CD14-positive monocyte (primary cell): Measurements from ENCODE around the gene CA10. TPM values are rescaled to one million over a fixed set of nuclear protein-coding genes. Genes with fewer than 3 reads are reported as not detected.

ENCODE experiments used
- DNase-seq, 3 donors: peaks; one replicate each; pipeline ENCODE4 v3.0.0-alpha.2; 2011 to 2022
- H2AFZ ChIP-seq: 2 replicates; pipeline ENCODE4 v1.6.0; 2012; ENCODE audit warnings: mild to moderate bottlenecking, low read depth, low read length, inconsistent platforms; ENCODE audit not compliant: insufficient read depth, poor library complexity, severe bottlenecking
- H3K27ac ChIP-seq, 2 donors: 1 replicate in 1 of 2; 2 replicates in 1 of 2; pipeline ENCODE4 v1.5.1; 2012 to 2013; ENCODE audit warnings: low read length in 2 of 2, control low read depth in 1 of 2, inconsistent platforms in 1 of 2, low read depth in 1 of 2, mild to moderate bottlenecking in 1 of 2
- H3K27me3 ChIP-seq, 2 donors: one replicate each; pipeline versions ENCODE4 v1.6.0 to v1.6.1; 2011 to 2013; ENCODE audit warnings: low read length in 2 of 2; ENCODE audit not compliant: control insufficient read depth in 2 of 2, insufficient read depth in 2 of 2
- H3K36me3 ChIP-seq, 2 donors: replicated peaks in 1 of 2; 1 replicate in 1 of 2; 2 replicates in 1 of 2; pipeline versions ENCODE4 v1.5.1 to v1.6.1; 2012 to 2013; ENCODE audit warnings: low read length in 2 of 2, control low read depth in 1 of 2, inconsistent platforms in 1 of 2, mild to moderate bottlenecking in 1 of 2; ENCODE audit not compliant: insufficient read depth in 2 of 2, control insufficient read depth in 1 of 2
- H3K4me1 ChIP-seq, 2 donors: 1 replicate in 1 of 2; 2 replicates in 1 of 2; pipeline versions ENCODE4 v1.5.1 to v1.6.1; 2012 to 2013; ENCODE audit warnings: low read length in 2 of 2, control low read depth in 1 of 2, inconsistent platforms in 1 of 2, mild to moderate bottlenecking in 1 of 2, moderate library complexity in 1 of 2; ENCODE audit not compliant: insufficient read depth in 2 of 2, control insufficient read depth in 1 of 2
- H3K4me2 ChIP-seq: replicated peaks from 2 replicates; pipeline ENCODE3; 2012; ENCODE audit warnings: low read length, moderate library complexity, mild to moderate bottlenecking; ENCODE audit not compliant: poor library complexity, severe bottlenecking; ENCODE audit errors: extremely low read depth
- H3K4me3 ChIP-seq, 3 experiments: fragments of 200-600 bp in 1 of 3; sonication (generic) in 1 of 3; replicated peaks in 1 of 3; 1 replicate in 2 of 3; 2 replicates in 1 of 3; pipeline ENCODE4 v1.5.1; 2011 to 2013; ENCODE audit warnings: low read length in 3 of 3, mild to moderate bottlenecking in 3 of 3, control low read depth in 2 of 3, low read depth in 2 of 3, inconsistent platforms in 1 of 3, moderate library complexity in 1 of 3
- H3K79me2 ChIP-seq: 2 replicates; pipeline ENCODE4 v1.6.0; 2012; ENCODE audit warnings: mild to moderate bottlenecking, control low read depth, inconsistent platforms, low read length, moderate library complexity; ENCODE audit not compliant: insufficient read depth
- H3K9ac ChIP-seq: 2 replicates; pipeline ENCODE4 v1.6.0; 2017; ENCODE audit warnings: low read length, mild to moderate bottlenecking; ENCODE audit not compliant: insufficient read depth, poor library complexity, severe bottlenecking
- H3K9me3 ChIP-seq, 2 donors: replicated peaks in 1 of 2; 1 replicate in 1 of 2; 2 replicates in 1 of 2; pipeline versions ENCODE4 v1.5.1 to v1.6.1; 2012 to 2013; ENCODE audit warnings: low read length in 2 of 2, control low read depth in 1 of 2; ENCODE audit not compliant: control insufficient read depth in 1 of 2, insufficient read depth in 1 of 2
- H4K20me1 ChIP-seq: 2 replicates; pipeline ENCODE4 v1.6.0; 2012; ENCODE audit warnings: mild to moderate bottlenecking, low read length, control low read depth, moderate library complexity; ENCODE audit not compliant: insufficient read depth
- H3K27ac Mint-ChIP-seq, 7 donors: one replicate each; pipeline ENCODE4 v1.8.0; 2020; ENCODE audit warnings: mild to moderate bottlenecking in 7 of 7, mixed read lengths in 7 of 7, moderate library complexity in 6 of 7, inconsistent platforms in 2 of 7
- H3K27me3 Mint-ChIP-seq, 3 donors: one replicate each; pipeline ENCODE4 v1.8.0; 2021 to 2022; ENCODE audit warnings: low read depth in 3 of 3, mild to moderate bottlenecking in 3 of 3, mixed read lengths in 3 of 3, moderate library complexity in 3 of 3, inconsistent platforms in 1 of 3
- H3K36me3 Mint-ChIP-seq, 2 donors: one replicate each; pipeline ENCODE4 v1.8.0; 2020; ENCODE audit warnings: mixed read lengths in 2 of 2, inconsistent platforms in 1 of 2, mild to moderate bottlenecking in 1 of 2
- H3K4me1 Mint-ChIP-seq: one replicate; pipeline ENCODE4 v1.8.0; 2020; ENCODE audit warnings: mild to moderate bottlenecking, mixed read lengths
- H3K4me3 Mint-ChIP-seq, 2 donors: one replicate each; pipeline ENCODE4 v1.8.0; 2020; ENCODE audit warnings: mild to moderate bottlenecking in 2 of 2, mixed read lengths in 2 of 2, moderate library complexity in 1 of 2
- H3K9me3 Mint-ChIP-seq, 7 donors: one replicate each; pipeline ENCODE4 v1.8.0; 2020 to 2022; ENCODE audit warnings: mixed read lengths in 7 of 7, mild to moderate bottlenecking in 6 of 7, moderate library complexity in 6 of 7, inconsistent platforms in 2 of 7
- WGBS: methylation state at CpG from one replicate; pipeline ENCODE4 v1.1.5; 2013; ENCODE audit warnings: missing lambda C conversion rate; ENCODE audit not compliant: insufficient coverage; 5-methylcytosine and 5-hydroxymethylcytosine counted together
- intact Hi-C, 2 donors: fragments of 100-400 bp; cut with micrococcal nuclease; formaldehyde crosslinking; loops; one replicate each; pipeline versions ENCODE4 v1.15.0 to v1.15.1; 2023
- polyA plus RNA-seq, 3 donors: library from polyadenylated mRNA; depleted of rRNA in 1 of 3; unstranded in 2 of 3; stranded (reverse) in 1 of 3; fragments of 300-500 nt in 2 of 3; fragments of >200 nt in 1 of 3; fragmentation: Illumina TruSeq in 2 of 3; gene quantifications; 1 replicate in 2 of 3; 2 replicates in 1 of 3; pipeline ENCODE4 v1.2.3, GENCODE V29; 2012 to 2021
- TF ChIP-seq, protein P1 (sequence below): fragments of 200-600 bp; IDR thresholded peaks from one replicate; pipeline ENCODE4 v1.8.0; 2022; ENCODE audit warnings: antibody characterized with exemption, mild to moderate bottlenecking

The CA10 gene
- polyA plus RNA-seq, 3 donors: not detected

DNA sequence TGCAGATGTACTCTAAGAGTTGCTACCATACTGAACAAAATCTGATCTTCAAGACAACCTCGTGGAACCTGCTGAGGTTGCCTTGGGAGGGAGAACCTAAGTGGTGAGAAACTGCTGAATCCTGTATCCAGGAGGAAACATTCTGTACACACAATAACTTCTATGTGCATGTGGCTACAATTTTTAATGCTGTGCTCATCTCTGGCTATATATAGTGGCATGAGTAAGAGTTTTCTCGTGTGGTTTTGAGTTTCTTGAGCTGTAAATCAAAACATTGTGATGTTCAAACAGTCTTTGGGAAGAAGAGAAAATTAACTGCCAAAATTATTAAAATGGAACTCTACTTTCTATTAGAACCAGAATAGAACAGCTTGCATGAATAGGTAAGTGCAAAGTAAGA, 206.8 kb downstream of the CA10 start:
- TF ChIP-seq, protein P1, sequence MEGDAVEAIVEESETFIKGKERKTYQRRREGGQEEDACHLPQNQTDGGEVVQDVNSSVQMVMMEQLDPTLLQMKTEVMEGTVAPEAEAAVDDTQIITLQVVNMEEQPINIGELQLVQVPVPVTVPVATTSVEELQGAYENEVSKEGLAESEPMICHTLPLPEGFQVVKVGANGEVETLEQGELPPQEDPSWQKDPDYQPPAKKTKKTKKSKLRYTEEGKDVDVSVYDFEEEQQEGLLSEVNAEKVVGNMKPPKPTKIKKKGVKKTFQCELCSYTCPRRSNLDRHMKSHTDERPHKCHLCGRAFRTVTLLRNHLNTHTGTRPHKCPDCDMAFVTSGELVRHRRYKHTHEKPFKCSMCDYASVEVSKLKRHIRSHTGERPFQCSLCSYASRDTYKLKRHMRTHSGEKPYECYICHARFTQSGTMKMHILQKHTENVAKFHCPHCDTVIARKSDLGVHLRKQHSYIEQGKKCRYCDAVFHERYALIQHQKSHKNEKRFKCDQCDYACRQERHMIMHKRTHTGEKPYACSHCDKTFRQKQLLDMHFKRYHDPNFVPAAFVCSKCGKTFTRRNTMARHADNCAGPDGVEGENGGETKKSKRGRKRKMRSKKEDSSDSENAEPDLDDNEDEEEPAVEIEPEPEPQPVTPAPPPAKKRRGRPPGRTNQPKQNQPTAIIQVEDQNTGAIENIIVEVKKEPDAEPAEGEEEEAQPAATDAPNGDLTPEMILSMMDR: no peak
- Mint-ChIP-seq H3K4me3 (no peak overlapping the region), H3K27me3 (peaks cover 0 to 2% (median 1%) of the 10 kb centered on the region in 3 donors), H3K27ac (no peak overlapping the region), H3K36me3 (no peaks in the 10 kb centered on the region), H3K4me1 (no peaks in the 10 kb centered on the region), H3K9me3 (peaks cover 0 to 11% (median 3%) of the 10 kb centered on the region in 7 donors)
- H3K27ac ChIP-seq: no peak overlapping the region
- H3K9me3 ChIP-seq: no peaks in the 10 kb centered on the region
- H3K9ac ChIP-seq: no peak overlapping the region
- H3K79me2 ChIP-seq: no peaks in the 10 kb centered on the region
- no peak overlapping the region for H3K4me3 ChIP-seq
- H2AFZ ChIP-seq: no peak overlapping the region
- H3K27me3 ChIP-seq: no peaks in the 10 kb centered on the region
- H3K36me3 ChIP-seq: no peaks in the 10 kb centered on the region
- H3K4me1 ChIP-seq: no peaks in the 10 kb centered on the region
- intact Hi-C loops: no loop called here
- whole genome bisulfite sequencing: no CpG with 5 or more reads among the region's 2 CpGs
- no peak for DNase-seq
- H3K4me2 ChIP-seq: no peak overlapping the region
- H4K20me1 ChIP-seq: no peaks in the 10 kb centered on the region

DNA sequence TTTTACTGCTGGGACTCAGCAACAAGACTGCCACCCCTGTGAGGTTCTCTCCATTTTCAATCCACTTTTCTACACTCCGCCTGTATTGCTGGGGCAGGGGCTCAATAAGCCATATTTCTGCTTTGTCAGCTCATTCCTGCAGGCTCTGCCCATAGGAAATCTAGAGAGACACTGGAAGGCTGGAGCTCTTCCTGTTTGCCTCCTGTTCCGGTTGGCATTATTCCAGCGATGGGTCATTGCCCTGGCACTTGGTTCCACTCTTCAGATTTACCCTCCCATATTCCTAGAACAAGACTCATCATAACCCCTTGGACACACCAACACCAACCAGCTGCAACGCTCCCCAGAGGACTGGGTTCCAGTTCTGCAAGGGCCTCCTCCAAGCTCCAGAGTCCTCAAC, 210.4 kb downstream of the CA10 start:
- Histone ChIP-seq H4K20me1 (no peaks in the 10 kb centered on the region), H3K9ac (no peak overlapping the region), H3K9me3 (no peaks in the 10 kb centered on the region), H3K27ac (no peak overlapping the region), H2AFZ (no peak overlapping the region), H3K4me3 (no peak overlapping the region), H3K36me3 (no peaks in the 10 kb centered on the region), H3K4me2 (no peak overlapping the region), H3K79me2 (no peaks in the 10 kb centered on the region), H3K27me3 (no peaks in the 10 kb centered on the region), H3K4me1 (no peaks in the 10 kb centered on the region)
- Mint-ChIP-seq H3K27ac (no peak overlapping the region), H3K9me3 (peaks cover 0 to 5% (median 3%) of the 10 kb centered on the region in 7 donors), H3K4me3 (no peak overlapping the region), H3K27me3 (peaks cover 0 to 2% (median 1%) of the 10 kb centered on the region in 3 donors), H3K4me1 (no peaks in the 10 kb centered on the region), H3K36me3 (no peaks in the 10 kb centered on the region)
- DNase-seq: no peak
- 90% methylated on average over 4 of the region's 4 CpGs for WGBS
- TF ChIP-seq, protein P1: no peak
- intact Hi-C loops: no loop called here
